CD4-positive, alpha-beta T cell treated with Interferon alpha-2 for 1 hour (primary cell): Measurements from ENCODE around the gene RFX1.
"Not testable (repeated sequence)": the region's sequence is repeated elsewhere in the genome, so short reads cannot be mapped to it uniquely, and the experiment has no call there.

Experiments
- DNase-seq, 2 donors: peaks; one replicate each; pipeline ENCODE4 v3.0.0-alpha.2; 2020 to 2022

The RFX1 gene

GRCh38 chr19:14006085-14006765 lies at the start of gene RFX1:
RFX1 (minus strand) TSS chr19:14006320; CDS start chr19:13993843, 12,477 bp downstream.
- peak; percentile 100 for DNase-seq

- no peak for DNase-seq
Measured at GRCh38 chr19:14055396-14055795, 49.3 kb upstream of the RFX1 start.

GRCh38 chr19:14054721-14055120 lies 48.6 kb upstream of the RFX1 start:
- no peak for DNase-seq

DNA sequence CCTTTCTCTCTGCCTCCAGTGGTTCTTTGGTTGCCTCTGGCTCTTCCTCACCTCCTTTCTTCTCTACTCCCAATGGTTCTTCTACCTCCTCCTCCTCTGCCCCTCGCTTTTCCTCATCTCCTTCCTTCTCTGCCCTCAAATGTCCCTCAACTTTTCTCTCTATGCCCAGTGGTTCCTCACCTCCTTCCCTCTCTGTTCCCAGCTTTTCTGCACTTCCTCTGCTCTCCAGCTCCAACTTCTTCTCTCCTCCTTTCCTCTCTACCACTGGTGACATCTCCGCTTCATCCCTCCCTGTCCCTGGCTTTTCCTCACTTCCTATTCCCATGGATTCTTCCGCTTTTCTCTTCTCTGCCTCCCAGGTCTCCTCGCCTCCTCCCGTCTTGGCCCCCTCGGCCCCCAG lies 48.0 kb upstream of the RFX1 start:
- DNase-seq: no peak

GRCh38 chr19:14053500-14053899 lies 47.4 kb upstream of the RFX1 start:
- DNase-seq: no peak

- no peak for DNase-seq
Measured at GRCh38 chr19:14053032-14053431, 46.9 kb upstream of the RFX1 start.

DNA sequence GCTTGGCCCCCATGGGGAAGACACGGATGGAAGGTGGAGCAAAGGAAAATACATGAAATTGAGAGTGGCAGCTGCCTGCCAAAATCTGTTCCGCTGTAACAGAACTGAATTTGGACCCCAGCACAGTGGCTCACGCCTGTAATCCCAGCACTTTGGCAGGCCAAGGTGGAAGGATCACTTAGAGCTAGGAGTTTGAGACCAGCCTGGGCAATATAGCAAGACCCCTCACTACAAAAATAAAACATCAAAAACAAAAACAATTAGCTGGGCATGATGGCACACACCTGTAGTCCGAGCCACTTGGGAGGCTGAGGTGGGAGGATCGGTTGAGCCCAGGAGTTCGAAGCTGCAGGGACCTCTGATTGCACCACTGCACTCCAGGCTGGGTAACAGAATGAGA lies 46.4 kb upstream of the RFX1 start:
- DNase-seq: no peak

- DNase-seq: no peak
Measured at GRCh38 chr19:14051980-14052379, 45.9 kb upstream of the RFX1 start.

DNA sequence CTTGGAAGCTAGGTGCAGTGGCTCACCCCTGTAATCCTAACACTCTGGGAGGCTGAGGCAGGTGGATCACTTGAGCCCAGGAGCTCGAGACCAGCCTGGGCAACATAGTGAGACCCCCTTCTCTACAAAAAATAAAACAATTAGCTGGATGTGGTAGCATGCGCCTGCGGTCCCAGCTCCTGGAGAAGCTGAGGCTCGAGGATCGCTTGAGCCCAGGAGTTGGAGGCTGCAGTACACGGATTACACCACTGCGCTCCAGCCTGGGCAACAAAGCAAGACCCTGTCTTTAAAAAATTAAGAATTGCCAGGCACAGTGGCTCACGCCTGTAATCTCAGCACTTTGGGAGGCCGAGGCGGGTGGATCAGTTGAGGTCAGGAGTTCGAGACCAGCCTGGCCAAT lies 44.8 kb upstream of the RFX1 start:
- DNase-seq: not testable (repeated sequence)

DNA sequence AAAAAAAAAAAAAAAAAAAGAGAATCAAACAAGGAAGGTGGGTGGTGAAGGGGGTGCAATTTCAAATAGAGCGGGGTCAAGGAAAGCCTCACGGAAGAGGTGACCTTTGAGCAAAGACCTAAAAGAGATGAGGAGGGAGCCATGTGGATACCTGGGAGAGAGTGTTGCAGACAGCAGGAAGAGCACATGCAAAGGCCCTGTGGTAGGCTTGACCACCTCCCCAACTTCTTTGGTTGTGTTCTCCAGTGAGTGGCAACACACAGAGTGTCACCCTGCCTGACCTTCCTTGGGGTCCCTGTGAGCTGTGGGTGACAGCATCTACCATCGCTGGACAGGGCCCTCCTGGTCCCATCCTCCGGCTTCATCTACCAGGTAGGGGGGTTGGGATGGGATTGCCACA lies 44.4 kb upstream of the RFX1 start:
- DNase-seq: no peak

DNA sequence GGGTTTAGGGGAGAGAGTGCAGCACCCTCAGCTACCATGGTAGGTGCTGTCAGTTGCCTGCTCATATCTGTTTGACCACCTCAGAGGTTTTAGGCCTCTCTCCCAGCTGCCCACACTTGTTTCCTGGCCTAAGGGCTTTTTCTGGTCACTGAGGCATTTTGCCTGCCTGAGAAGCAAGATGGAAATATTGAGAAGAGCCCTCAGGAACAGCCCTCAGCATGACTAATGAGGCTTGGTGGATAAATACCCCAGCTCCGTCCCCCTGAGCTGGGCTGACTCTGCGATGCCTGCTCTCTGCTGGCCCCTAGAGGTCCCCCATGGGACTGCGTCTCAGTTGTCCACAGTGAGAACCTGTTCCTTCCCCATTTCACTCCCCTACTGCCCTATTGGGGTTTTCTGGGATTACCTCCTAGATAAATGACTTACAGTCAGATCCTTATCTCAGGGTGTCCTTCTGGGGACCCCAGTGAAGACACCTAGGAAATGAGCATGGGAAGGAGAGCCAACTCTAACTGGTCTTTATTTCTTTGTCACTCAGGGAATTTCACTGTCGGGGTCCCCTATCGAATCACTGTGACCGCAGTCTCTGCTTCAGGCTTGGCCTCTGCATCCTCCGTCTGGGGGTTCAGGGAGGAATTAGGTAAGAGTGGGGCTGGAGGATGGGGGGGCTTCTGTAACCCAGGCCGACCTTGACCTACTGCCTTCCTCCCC lies 42.5 kb upstream of the RFX1 start:
- peak; percentile 75 to 81 for DNase-seq

DNA sequence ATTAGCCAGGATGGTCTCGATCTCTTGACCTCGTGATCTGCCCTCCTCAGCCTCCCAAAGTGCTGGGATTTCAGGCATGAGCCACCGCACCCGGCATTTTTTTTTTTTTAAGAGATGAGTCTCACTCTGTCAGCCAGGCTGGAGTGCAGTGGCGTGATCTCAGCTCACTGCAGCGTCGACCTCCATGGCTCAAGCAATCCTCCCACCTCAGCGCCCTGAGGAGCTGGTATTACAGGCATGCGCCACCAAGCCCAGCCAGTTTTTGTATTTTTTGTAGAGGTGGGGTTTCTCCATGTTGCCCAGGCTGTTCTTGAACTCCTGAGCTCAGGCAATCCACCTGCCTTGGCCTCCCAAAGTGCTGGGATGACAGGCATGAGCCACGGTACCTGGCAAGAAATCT lies 41.7 kb upstream of the RFX1 start:
- not testable (repeated sequence) for DNase-seq

DNA sequence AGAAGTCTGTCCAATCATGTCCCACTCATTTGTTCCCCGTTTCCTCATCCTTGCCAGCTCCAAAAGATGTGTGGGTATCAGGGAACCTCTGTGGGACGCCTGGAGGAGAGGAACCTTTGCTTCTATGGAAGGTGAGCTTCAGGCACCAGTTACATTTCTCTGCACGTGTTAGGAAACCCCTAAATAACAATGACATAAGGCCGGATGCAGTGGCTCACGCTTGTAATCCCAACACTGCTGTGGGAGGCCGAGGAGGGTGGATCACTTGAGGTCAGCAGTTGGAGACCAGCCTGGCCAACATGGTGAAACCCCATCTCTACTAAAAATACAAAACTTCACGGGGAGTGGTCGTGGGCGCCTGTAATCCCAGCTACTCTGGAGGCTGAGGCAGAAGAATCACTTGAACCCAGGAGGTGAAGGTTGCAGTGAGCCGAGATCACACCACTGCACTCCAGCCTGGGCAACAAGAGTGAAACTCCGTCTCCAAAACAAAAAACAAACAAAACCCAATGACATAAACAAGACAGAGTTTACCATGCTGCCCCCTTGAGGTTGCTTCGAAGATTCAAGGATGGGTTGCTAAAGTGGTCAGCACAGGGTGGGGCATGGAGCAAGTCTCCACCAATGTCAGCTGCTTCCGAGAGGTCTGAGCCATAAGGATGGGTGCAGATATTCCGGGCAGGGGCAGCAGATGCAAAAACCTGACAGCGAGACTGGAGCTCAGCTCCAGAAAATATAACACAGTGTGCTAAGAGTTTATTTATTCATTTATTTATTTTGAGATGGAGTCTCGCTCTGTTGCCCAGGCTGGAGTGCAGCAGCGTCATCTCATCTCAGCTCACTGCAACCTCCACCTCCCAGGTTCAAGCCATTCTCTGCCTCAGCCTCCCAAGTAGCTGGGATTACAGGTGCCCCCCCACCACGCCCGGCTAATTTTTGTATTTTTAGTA lies 36.8 kb upstream of the RFX1 start:
- peak; percentile 56 to 75 for DNase-seq

DNA sequence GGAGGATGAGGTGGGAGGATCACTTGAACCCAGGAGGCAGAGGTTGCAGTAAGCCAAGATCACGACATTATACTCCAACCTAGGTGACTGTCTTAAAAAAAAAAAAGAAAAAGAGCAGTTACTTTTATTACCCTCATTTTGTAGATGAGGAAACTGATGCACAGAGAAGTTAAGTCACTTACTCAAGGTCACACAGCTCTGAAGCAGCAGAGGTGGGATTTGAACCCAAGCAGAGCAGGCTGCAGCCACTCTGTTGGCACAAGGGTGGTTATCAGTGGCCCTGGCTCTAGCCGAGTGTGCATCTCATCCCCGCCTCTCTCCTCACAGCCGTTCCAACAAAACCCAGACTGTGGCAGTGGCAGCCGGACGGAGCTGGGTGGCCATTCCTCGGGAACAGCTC lies 33.1 kb upstream of the RFX1 start:
- DNase-seq: no peak

GRCh38 chr19:14035706-14036105 lies 29.6 kb upstream of the RFX1 start:
- no peak for DNase-seq

DNA sequence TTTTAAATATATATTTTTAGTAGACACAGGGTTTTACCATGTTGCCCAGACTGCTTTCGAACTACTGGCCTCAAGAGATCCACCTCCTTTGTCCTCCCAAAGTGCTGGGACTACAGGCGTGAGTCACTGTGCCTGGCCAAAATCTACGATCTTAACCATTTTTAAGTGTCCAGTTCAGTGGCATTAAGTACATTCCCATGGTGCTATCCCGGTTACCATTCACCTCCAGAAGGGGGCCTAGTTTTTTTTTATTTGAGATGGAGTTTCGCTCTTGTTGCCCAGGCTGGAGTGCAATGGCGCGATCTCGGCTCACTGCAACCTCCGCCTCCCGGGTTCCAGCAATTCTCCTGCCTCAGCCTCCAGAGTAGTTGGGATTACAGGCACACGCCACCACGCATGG lies 29.0 kb upstream of the RFX1 start:
- DNase-seq: not testable (repeated sequence)

DNA sequence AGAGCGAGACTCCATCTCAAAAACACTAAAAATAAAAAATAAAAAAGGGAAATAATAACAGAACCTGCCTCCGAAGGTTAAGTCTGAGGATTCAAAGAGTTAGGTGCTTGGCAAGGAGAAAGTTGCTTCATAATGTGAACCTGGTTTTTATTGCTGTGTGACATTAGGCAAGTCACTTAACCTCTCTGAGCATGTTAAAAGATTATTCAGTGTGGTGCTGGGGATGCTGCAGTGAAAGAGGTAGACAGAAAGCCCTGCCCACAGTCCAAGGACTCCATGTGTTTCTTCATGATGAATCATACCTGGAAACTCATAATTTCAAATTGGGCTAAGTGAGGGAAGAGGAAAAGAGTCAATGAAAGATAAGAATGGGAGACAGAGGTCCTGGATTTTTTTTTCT lies 27.8 kb upstream of the RFX1 start:
- no peak for DNase-seq

DNA sequence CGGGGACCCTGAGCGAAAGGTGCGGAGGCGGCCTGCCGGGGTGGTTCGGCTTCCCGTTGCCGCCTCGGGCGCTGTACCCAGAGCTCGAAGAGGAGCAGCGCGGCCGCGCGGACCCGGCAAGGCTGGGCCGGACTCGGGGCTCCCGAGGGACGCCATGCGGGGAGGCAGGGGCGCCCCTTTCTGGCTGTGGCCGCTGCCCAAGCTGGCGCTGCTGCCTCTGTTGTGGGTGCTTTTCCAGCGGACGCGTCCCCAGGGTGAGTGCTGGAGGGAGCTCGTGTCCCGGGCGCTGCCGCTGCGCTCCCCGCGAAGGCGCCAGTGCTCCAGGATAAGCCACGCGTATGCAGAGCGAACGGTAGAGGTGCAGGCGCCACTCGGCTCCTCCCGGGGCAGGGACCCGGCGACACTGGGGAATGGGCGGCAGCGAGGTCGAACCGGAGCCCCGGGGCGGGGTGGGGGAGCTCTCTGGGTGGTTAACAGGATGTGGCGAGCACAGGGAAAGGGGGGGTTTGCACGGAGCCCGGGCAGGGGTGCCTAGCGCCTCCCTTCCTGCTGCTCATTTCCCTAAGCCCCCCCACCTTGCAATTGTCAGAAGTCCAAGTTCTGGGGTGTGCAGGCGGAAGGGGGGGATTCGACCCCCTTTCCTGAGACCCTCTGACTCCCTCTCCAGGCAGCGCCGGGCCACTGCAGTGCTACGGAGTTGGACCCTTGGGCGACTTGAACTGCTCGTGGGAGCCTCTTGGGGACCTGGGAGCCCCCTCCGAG lies 25.8 kb upstream of the RFX1 start, which contains the start of gene IL27RA:
Gene IL27RA, plus strand, starts transcription at position 44 of the 762 bp plus-strand sequence. Its CDS starts 111 bp downstream, at position 155.
- DNase-seq: peak; percentile 72 to 85

DNA sequence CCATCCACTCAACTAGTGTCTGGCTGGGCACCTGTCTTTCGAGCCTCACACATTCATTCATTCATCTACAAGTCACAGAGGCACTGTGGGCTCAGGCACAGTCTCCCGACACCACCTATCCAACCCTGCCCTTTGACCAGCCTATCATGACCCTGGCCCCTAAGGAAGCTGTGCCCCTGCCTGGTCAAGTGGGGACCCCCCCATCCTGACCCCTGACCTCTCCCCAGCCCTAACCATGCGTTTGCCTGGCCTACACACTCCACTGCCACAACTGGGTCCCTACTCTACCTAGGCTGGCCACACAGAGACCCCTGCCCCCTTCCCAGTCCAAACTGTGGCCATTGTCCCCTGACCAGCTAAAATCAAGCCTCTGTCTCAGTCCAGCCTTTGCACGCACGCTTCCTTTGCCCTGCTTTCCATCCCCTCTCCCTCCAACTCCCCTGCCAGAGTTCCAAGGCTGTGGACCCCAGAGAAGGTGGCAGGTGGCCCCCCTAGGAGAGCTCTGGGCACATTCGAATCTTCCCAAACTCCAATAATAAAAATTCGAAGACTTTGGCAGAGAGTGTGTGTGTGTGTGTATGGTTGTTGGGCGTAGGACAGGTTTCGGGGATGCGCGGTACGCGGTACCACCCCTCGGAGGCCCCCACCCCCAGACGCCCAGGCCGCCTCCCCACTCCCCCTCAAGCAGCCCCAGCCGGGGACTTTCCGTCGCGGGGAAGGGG lies 25.0 kb upstream of the RFX1 start:
- DNase-seq: peak; percentile 81 to 87

DNA sequence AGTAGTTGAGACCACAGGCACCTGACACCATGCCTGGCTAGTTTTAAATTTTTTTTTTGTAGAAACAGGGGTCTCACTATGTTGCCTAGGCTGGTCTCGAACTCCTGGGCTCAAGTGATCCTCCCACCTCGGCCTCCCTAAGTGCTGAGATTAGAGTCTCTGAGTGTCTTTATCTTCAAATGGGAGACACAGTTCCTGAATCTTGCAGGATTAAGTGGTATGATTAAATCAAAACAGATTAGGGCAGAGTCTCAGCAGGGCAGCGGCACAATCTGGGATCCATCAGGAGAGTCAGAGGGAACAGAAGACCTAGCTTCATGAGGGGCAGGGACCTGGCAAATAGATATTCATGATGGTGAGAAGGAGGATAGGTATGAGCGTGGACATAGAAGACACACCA lies 22.8 kb upstream of the RFX1 start:
- DNase-seq: no peak

- no peak for DNase-seq
Measured at GRCh38 chr19:14027856-14028450, 21.8 kb upstream of the RFX1 start, which contains the start of gene RLN3. RLN3 (plus strand) TSS chr19:14028148; CDS start chr19:14028205, 57 bp downstream.
